HG03575 (cell line): ENCODE data around the gene GREB1L.

Experiments used
- ATAC-seq: cut with Tn5 transposase; IDR thresholded peaks from one replicate; pipeline ENCODE4 v1.9.1; 2021; ENCODE audit not compliant: unreplicated experiment, insufficient number of reproducible peaks, low FRiP score; ENCODE audit errors: extremely low read depth

GREB1L gene

GRCh38 chr18:21456428-21457178 is 214.6 kb downstream of the GREB1L start:
- ATAC-seq, result no peak

- ATAC-seq, result no peak
Observed at GRCh38 chr18:21457179-21457535, 215.1 kb downstream of the GREB1L start.

- no peak for ATAC-seq
Observed at GRCh38 chr18:21458310-21458709, 216.3 kb downstream of the GREB1L start.

DNA sequence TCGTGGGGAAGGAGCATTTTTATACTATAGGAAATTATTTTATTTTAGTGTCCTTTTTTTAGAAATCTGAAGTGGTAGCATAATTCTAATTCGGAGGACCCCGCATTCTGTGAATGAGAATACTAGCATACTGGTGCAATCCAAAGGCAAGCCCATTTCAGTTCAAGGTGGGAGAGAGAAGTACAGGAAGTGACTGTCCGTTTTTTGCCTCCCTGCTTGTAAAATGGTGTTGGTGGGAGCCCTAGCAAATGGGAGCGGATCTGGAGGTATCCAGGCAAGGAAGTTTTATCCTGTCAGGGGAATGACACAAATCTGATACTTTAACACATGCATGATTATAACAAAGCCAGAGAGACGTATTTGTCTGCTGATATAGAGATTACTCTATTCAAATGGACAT is 216.8 kb downstream of the GREB1L start:
- ATAC-seq, result no peak

DNA sequence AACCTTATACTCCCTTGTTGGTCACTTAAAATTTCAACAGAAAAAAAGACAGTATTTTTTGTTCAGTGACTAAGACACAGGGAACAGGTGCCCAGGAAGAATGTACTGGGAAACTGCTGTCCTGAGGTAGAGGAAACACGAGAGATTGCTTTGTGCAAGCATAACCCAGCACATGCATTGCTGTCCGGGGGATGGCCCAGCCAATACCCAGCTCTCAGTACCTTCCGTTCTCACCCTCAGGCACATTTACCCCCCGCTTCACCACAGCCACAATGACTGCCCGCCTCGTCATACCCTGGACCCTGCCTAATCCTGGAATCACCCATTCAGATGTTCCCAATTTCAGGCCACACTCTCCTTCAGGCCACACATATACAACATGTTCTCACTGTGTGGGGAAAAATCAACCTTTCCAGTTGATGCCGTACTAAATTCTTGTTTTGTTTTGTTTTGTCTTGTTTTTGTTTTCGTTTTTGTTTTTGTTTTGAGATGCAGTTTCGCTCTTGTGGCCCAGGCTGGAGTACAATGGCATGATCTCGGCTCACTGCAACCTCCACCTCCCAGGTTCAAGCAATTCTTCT is 217.8 kb downstream of the GREB1L start:
- ATAC-seq, result no peak

- ATAC-seq, result no peak
Observed at GRCh38 chr18:21461460-21461859, 219.4 kb downstream of the GREB1L start.

GRCh38 chr18:21463718-21464117 is 221.7 kb downstream of the GREB1L start:
- no peak for ATAC-seq

DNA sequence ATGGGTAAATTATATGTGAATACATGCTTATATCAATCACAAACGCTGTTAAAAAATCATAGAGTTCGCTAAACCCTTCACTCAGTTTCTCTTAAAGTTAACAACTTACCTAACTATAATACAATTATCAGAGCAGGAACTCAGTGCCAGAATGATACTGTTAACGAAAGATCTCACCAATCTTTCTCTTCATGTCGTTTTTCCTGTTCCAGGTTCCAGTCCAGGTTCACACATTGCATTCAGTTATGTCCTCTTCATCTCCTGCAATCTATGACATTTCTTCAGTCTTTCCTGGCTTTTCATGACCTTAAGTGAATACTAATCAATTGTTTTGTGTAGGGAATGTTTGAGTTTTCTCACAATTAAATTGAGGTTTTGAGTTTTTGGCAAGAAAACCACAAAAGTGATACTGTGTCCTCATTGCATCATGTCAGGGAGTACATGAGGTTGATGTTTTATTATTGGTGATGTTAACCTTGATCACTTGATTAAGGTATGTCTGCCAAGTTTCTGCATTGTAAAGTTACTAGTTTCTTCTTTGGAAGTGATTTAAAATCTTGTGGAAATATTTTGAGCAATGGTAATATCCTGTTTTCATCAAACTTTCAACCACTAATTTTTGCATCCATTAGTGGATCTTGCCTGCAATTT is 226.6 kb downstream of the GREB1L start:
- ATAC-seq, result no peak

DNA sequence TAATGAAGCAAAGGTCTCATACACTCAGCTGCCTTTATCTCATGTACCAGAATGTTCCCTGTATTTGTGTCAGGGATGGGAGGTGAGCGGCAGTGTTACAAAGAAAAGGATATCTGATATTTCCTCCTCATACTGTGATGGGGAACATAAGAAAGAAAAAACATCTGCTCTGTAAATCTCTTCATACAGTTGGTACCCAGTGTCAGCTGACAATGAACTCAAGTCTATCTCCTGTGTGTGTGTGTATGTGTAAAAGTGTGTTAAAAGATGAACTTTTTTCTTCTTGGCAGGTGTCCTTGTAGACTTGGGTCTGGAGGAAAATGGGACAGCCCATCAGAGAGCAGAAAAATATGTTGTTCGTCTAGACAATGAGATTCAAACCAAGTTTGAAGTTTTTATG is 230.7 kb downstream of the GREB1L start:
- ATAC-seq, result no peak

GRCh38 chr18:21474621-21475020 is 232.6 kb downstream of the GREB1L start:
- ATAC-seq, result no peak

DNA sequence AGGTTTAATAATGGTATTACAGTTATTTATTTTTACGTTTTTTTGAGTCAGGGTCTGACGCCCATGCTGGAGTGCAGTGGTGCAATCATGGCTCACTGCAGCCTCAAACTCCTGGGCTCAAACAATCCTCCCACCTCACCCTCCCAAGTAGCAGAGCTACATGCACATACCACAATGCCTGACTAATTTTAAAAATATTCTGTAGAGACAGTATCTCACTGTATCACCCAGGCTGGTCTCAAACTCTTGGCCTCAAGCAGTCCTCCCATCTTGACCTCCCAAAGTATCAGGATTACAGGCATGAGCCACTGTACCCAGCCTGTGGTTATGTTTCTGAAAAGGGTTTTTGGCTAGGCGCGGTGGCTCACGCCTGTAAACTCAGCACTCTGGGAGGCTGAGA is 237.7 kb downstream of the GREB1L start:
- no peak for ATAC-seq

- ATAC-seq, result no peak
Observed at GRCh38 chr18:21481739-21482138, 239.7 kb downstream of the GREB1L start.

- no peak for ATAC-seq
Observed at GRCh38 chr18:21483051-21483450, 241.0 kb downstream of the GREB1L start.

DNA sequence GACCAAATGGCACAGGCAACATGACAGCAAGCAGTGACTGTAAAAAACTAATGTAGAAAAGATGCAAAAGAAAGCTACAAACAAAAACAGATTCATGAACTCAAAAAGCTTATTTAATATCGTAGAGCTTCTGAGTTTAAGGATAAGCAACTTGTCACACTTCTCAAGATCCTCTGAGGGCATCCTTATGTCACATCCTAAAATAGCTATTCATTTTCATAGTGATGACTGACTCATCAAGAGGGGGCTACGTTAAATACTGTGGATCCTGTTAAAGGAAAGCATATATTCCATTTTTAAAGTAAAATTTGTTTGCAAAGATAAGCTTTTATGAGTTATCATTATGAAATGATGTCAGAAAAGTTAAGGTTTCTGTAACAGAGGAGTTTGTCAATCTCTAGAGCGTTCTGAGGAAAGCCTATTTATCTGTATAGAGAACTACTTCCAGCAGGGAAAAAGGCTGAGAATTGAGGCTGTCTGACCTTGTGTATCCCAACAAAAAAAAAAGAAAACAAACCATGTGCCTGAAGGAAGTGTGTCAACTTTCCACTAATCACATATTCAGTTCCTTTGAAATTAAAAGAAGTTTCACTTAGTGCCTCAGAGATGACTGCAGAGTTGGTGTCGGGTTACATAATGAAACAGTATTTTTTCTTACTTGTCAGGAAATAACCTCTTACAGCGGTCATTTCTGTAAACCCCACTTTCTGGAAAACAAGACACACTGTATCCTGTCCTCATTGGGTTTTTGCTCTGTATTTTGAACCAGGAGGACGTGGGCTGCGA is 243.0 kb downstream of the GREB1L start:
- ATAC-seq, result no peak

GRCh38 chr18:21486905-21487437 is 244.9 kb downstream of the GREB1L start:
- ATAC-seq, result no peak

GRCh38 chr18:21489119-21489750 is 247.2 kb downstream of the GREB1L start:
- no peak for ATAC-seq

DNA sequence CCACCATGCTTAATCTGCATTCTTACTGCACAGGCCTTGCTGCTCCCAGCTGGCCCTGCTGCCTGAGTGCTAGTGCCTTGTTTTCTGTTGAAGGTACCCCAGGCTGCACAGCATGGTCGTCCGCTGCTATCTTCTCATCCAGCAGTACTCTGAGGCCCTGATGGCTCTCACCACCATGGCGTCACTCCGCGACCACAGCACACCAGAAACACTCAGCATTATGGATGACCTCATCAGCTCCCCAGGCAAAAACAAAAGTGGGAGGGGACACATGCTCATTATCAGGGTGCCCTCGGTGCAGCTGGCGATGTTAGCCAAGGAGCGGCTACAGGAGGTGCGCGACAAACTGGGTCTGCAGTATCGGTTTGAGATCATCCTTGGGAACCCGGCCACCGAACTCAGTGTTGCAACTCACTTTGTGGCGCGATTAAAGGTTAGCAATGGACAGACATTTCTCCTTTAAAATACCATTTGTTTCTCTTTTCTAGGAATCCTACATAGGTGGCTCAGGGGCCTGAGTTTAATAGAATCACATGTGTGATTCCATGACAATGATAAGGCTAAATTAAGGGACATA is 248.0 kb downstream of the GREB1L start:
- ATAC-seq, result no peak

DNA sequence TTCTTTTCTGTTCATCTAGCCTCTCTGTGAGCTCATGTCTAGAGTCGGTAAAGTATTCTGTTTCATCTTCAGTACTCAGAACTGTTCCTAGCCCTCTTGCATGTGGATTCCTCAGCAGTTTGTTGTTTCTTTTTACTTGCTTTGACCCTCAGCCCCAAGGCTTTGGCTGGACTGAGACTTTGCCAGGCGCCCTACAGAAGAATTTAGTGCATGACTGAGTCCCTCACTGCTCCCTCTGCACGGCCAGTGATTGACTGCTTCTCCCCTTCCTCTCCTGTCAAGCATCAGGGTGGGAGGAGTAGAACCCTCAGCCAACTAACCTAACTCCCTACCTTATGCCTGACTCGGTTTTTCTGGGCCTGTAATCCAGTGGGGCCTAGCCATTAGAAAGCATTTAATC is 248.7 kb downstream of the GREB1L start:
- ATAC-seq, result no peak
